Chondrocyte (in vitro differentiated cells): ENCODE results near the gene BMP8A. TPM values are rescaled to one million over a fixed set of nuclear protein-coding genes. Genes with fewer than 3 reads are reported as not detected.

Experiments used
- DNase-seq: peaks from one replicate; pipeline ENCODE4 v3.0.0; 2021; ENCODE audit warnings: mixed read lengths, low spot score
- H3K27ac Mint-ChIP-seq: one replicate; pipeline ENCODE4 v1.8.0; 2021; ENCODE audit warnings: mild to moderate bottlenecking, moderate library complexity, mixed read lengths; ENCODE audit not compliant: unreplicated experiment
- H3K27me3 Mint-ChIP-seq: 2 replicates; pipeline ENCODE4 v1.8.0; 2021; ENCODE audit warnings: low read depth, mixed read lengths
- H3K36me3 Mint-ChIP-seq: 2 replicates; pipeline ENCODE4 v1.8.0; 2021; ENCODE audit warnings: low read depth, mixed read lengths
- H3K4me1 Mint-ChIP-seq: 2 replicates; pipeline ENCODE4 v1.8.0; 2021; ENCODE audit warnings: low read depth, mild to moderate bottlenecking, mixed read lengths
- H3K4me3 Mint-ChIP-seq: one replicate; pipeline ENCODE4 v1.8.0; 2021; ENCODE audit warnings: mild to moderate bottlenecking, moderate library complexity, mixed read lengths; ENCODE audit not compliant: unreplicated experiment
- H3K9me3 Mint-ChIP-seq: 2 replicates; pipeline ENCODE4 v1.8.0; 2021; ENCODE audit warnings: low read depth, mixed read lengths
- CTCF ChIP-seq: fragments of 200-600 bp; sonication (generic); IDR thresholded peaks from 2 replicates; pipeline ENCODE4 v1.5.0; 2021; ENCODE audit warnings: antibody characterized with exemption, mild to moderate bottlenecking, moderate library complexity
- total RNA-seq: library from RNA; stranded (reverse); gene quantifications from 3 replicates; pipeline ENCODE4 v1.2.1, GENCODE V29; 2021

BMP8A gene
- total RNA-seq, 1 donor from 2014 or later = 0.12 TPM

- no peaks in the 10 kb centered on the region for H3K9me3 Mint-ChIP-seq
- no peak overlapping the region for H3K27ac Mint-ChIP-seq
- no peaks in the 10 kb centered on the region for H3K27me3 Mint-ChIP-seq
- peaks cover 20% of the 10 kb centered on the region for H3K36me3 Mint-ChIP-seq
- H3K4me3 Mint-ChIP-seq = no peak overlapping the region
- H3K4me1 Mint-ChIP-seq = peaks cover 5% of the 10 kb centered on the region
- no peak for TF ChIP-seq CTCF
- DNase-seq = no peak
Measured at GRCh38 chr1:39529901-39530535, 38.6 kb downstream of the BMP8A start.

GRCh38 chr1:39531526-39531925 lies 40.1 kb downstream of the BMP8A start:
- TF ChIP-seq CTCF = no peak
- H3K4me3 Mint-ChIP-seq = no peak overlapping the region
- DNase-seq = no peak
- peaks cover 23% of the 10 kb centered on the region for H3K36me3 Mint-ChIP-seq
- H3K9me3 Mint-ChIP-seq = no peaks in the 10 kb centered on the region
- no peak overlapping the region for H3K27ac Mint-ChIP-seq
- peaks cover 5% of the 10 kb centered on the region for H3K4me1 Mint-ChIP-seq
- no peaks in the 10 kb centered on the region for H3K27me3 Mint-ChIP-seq

- TF ChIP-seq CTCF = no peak
- H3K27ac Mint-ChIP-seq = no peak overlapping the region
Measured at GRCh38 chr1:39533442-39533841, 42.0 kb downstream of the BMP8A start.

GRCh38 chr1:39538531-39539251 lies 47.3 kb downstream of the BMP8A start:
- Mint-ChIP-seq H3K4me1 (peaks cover 5% of the 10 kb centered on the region), H3K4me3 (no peak overlapping the region), H3K27me3 (no peaks in the 10 kb centered on the region), H3K9me3 (no peaks in the 10 kb centered on the region), H3K27ac (peak overlapping the region; percentile 37), H3K36me3 (peaks cover 22% of the 10 kb centered on the region)
- no peak for TF ChIP-seq CTCF
- DNase-seq = no peak

More at GRCh38 chr1:39533442-39533841, 42.0 kb downstream of the BMP8A start:
- no peaks in the 10 kb centered on the region for H3K9me3 Mint-ChIP-seq
- H3K27me3 Mint-ChIP-seq = no peaks in the 10 kb centered on the region
- H3K36me3 Mint-ChIP-seq = peaks cover 19% of the 10 kb centered on the region
- H3K4me3 Mint-ChIP-seq = no peak overlapping the region
- no peak for DNase-seq
- peaks cover 5% of the 10 kb centered on the region for H3K4me1 Mint-ChIP-seq

GRCh38 chr1:39539252-39539790 lies 47.9 kb downstream of the BMP8A start:
- no peaks in the 10 kb centered on the region for H3K9me3 Mint-ChIP-seq
- H3K4me1 Mint-ChIP-seq = peaks cover 5% of the 10 kb centered on the region
- peaks cover 21% of the 10 kb centered on the region for H3K36me3 Mint-ChIP-seq
- H3K27ac Mint-ChIP-seq = peak overlapping the region; percentile 37
- no peaks in the 10 kb centered on the region for H3K27me3 Mint-ChIP-seq
- no peak for DNase-seq
- no peak overlapping the region for H3K4me3 Mint-ChIP-seq
- peak; percentile 93 for TF ChIP-seq CTCF
